CD4-positive, alpha-beta memory T cell (primary cell): ENCODE results near the gene NPC2. TPM values are rescaled to one million over a fixed set of nuclear protein-coding genes. Genes with fewer than 3 reads are reported as not detected.
"Not testable (repeated sequence)": the region's sequence is repeated elsewhere in the genome, so short reads cannot be mapped to it uniquely, and the experiment has no call there.

Experiments used
- CTCF ChIA-PET: fragments of 350-600 bp; sonication (Branson Sonifier 250); formaldehyde crosslinking; loops from one replicate; lab custom pipeline; 2021; ENCODE audit warnings: inconsistent platforms; ENCODE audit not compliant: partially characterized antibody; lab: Charles Lee
- POLR2A ChIA-PET: fragments of 350-600 bp; sonication (Branson Sonifier 250); formaldehyde crosslinking; loops from one replicate; lab custom pipeline; 2021; ENCODE audit not compliant: partially characterized antibody; lab: Charles Lee
- DNase-seq, 5 donors: peaks; one replicate each; pipeline versions ENCODE4 v3.0.0 to v3.0.0-alpha.2; 2020 to 2022; ENCODE audit warnings: mixed read lengths in 1 of 5
- H3K27ac ChIP-seq: one replicate; pipeline ENCODE4 v1.7.0; 2013; ENCODE audit warnings: low read depth, low read length
- H3K27me3 ChIP-seq: 2 replicates; pipeline ENCODE4 v1.7.0; 2013; ENCODE audit warnings: mild to moderate bottlenecking, low read length, moderate library complexity; ENCODE audit not compliant: insufficient read depth
- H3K36me3 ChIP-seq: 2 replicates; pipeline ENCODE4 v1.7.0; 2013; ENCODE audit warnings: mild to moderate bottlenecking, low read length, moderate library complexity; ENCODE audit not compliant: insufficient read depth
- H3K4me1 ChIP-seq: 2 replicates; pipeline ENCODE4 v1.7.0; 2013; ENCODE audit warnings: mild to moderate bottlenecking, low read length, moderate library complexity; ENCODE audit not compliant: insufficient read depth
- H3K4me3 ChIP-seq, 2 donors: one replicate each; pipeline ENCODE4 v1.7.0; 2013; ENCODE audit warnings: low read length in 2 of 2, mild to moderate bottlenecking in 1 of 2
- H3K9me3 ChIP-seq, 2 donors: one replicate each; pipeline ENCODE4 v1.7.0; 2013; ENCODE audit warnings: low read length in 2 of 2, control low read depth in 1 of 2; ENCODE audit not compliant: control insufficient read depth in 1 of 2
- H3K27ac Mint-ChIP-seq, 7 donors: one replicate each; pipeline ENCODE4 v1.8.0; 2020 to 2021; ENCODE audit warnings: mixed read lengths in 7 of 7, mild to moderate bottlenecking in 6 of 7, inconsistent platforms in 3 of 7, moderate library complexity in 3 of 7
- H3K27me3 Mint-ChIP-seq, 2 donors: one replicate each; pipeline ENCODE4 v1.8.0; 2020 to 2021; ENCODE audit warnings: mixed read lengths in 2 of 2
- H3K36me3 Mint-ChIP-seq, 2 donors: one replicate each; pipeline ENCODE4 v1.8.0; 2020 to 2021; ENCODE audit warnings: mixed read lengths in 2 of 2, inconsistent platforms in 1 of 2, mild to moderate bottlenecking in 1 of 2
- H3K4me1 Mint-ChIP-seq, 4 donors: one replicate each; pipeline ENCODE4 v1.8.0; 2020 to 2021; ENCODE audit warnings: mixed read lengths in 4 of 4, mild to moderate bottlenecking in 1 of 4
- H3K4me3 Mint-ChIP-seq, 8 donors: one replicate each; pipeline ENCODE4 v1.8.0; 2020 to 2021; ENCODE audit warnings: mixed read lengths in 8 of 8, mild to moderate bottlenecking in 7 of 8, moderate library complexity in 6 of 8, inconsistent platforms in 3 of 8
- H3K9me3 Mint-ChIP-seq, 8 donors: one replicate each; pipeline ENCODE4 v1.8.0; 2020 to 2021; ENCODE audit warnings: mixed read lengths in 8 of 8, mild to moderate bottlenecking in 5 of 8, inconsistent platforms in 3 of 8, moderate library complexity in 1 of 8
- intact Hi-C: fragments of 100-400 bp; cut with micrococcal nuclease; formaldehyde crosslinking; loops from one replicate; pipeline ENCODE4 v1.15.1; 2023
- polyA plus RNA-seq, 2 donors: library from polyadenylated mRNA; unstranded; fragments of 300-500 nt; fragmentation: Illumina TruSeq; gene quantifications; one replicate each; pipeline ENCODE4 v1.2.3, GENCODE V29; 2021
- total RNA-seq, 2 experiments: library from RNA; stranded (reverse); gene quantifications; one replicate each; pipeline ENCODE4 v1.2.3, GENCODE V29; 2021

NPC2 gene
- total and polyA plus RNA-seq, 4 experiments from 2014 or later = 50.9 to 89.9 (median 68.8) TPM

DNA sequence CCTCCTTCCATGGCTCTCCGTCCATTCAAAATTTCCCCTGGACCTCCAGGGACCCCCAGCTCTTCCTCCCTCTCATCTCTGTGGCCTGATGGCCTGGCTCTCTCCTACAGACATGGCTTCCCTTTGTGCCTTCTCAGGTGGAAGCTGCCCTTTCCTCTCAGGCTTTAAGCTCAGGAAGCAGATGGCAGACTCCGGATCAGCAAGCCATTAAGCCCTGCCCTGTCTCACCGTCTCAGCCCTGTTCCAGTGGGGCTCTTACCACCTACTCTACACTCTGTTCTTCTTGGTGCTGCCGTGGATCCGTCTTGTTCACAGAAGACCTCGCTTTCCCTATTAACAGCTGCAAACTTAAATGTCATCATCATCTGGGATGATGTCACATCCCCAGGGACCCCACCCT, 33.1 kb downstream of the NPC2 start:
- Mint-ChIP-seq H3K4me3 (no peak overlapping the region), H3K9me3 (no peaks in the 10 kb centered on the region), H3K27ac (no peak overlapping the region), H3K27me3 (peaks cover 1 to 12% of the 10 kb centered on the region in 2 donors), H3K4me1 (no peaks in the 10 kb centered on the region), H3K36me3 (no peaks in the 10 kb centered on the region)
- no peak for DNase-seq
- H3K27ac ChIP-seq = no peak overlapping the region
- ChIA-PET CTCF (interaction anchor here (0.8 to 1.2 kb wide), 2 partner anchors 30 to 32 kb away, joined by 3 to 4 read pairs; no protein-coding TSS in a partner anchor), POLR2A (no interaction called here)
- no peaks in the 10 kb centered on the region for H3K9me3 ChIP-seq
- H3K27me3 ChIP-seq = no peaks in the 10 kb centered on the region
- intact Hi-C loops = no loop called here
- H3K36me3 ChIP-seq = no peaks in the 10 kb centered on the region
- H3K4me3 ChIP-seq = no peak overlapping the region
- H3K4me1 ChIP-seq = no peaks in the 10 kb centered on the region

DNA sequence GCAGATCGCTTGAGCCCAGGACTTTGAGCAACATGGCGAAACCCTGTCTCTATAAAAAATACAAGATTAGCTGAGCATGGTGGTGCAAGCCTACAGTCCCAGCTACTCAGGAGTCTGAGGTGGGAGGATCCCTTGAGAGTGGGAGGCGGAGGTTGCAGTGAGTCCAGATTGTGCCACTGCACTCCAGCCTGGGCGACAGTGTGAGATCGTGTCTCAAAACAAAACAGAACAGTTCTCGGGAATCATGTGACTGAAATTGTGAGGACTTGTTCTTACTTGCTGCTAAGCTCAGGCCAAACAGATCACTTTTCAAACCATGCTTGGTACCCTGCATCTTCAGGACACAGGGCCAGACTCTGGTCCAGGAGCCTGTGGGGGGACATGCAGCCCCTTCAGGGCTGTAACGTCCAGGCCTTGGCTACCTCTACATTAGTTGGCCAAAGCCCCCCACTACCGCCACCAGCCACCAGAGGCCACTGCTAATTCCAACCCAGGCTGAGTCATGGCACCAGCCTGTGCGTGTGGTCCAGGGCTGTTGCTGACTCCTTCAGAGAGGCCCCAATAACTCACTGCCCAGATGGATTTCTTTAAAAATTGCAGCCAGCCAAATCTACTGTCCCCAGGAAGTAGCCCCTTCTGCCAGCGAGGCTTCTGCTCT, 33.7 kb downstream of the NPC2 start:
- ChIA-PET CTCF (interaction anchor here (1.2 kb wide), 1 partner anchor 31 kb away, joined by 4 read pairs; no protein-coding TSS in a partner anchor), POLR2A (no interaction called here)
- Mint-ChIP-seq H3K27me3 (peaks cover 1 to 15% of the 10 kb centered on the region in 2 donors), H3K9me3 (peaks cover 0 to 3% (median 0%) of the 10 kb centered on the region in 8 donors), H3K36me3 (no peaks in the 10 kb centered on the region), H3K4me3 (no peak overlapping the region), H3K27ac (no peak overlapping the region), H3K4me1 (no peaks in the 10 kb centered on the region)
- no peak for DNase-seq
- Histone ChIP-seq H3K36me3 (no peaks in the 10 kb centered on the region), H3K4me3 (no peak overlapping the region), H3K9me3 (no peaks in the 10 kb centered on the region), H3K27ac (no peak overlapping the region), H3K27me3 (no peaks in the 10 kb centered on the region), H3K4me1 (no peaks in the 10 kb centered on the region)
- intact Hi-C loops = no loop called here

GRCh38 chr14:74457565-74457895, 35.6 kb downstream of the NPC2 start:
- Mint-ChIP-seq H3K27me3 (peaks cover 1 to 15% of the 10 kb centered on the region in 2 donors), H3K4me1 (no peaks in the 10 kb centered on the region), H3K4me3 (no peak overlapping the region), H3K36me3 (no peaks in the 10 kb centered on the region), H3K9me3 (peaks cover 0 to 6% (median 0%) of the 10 kb centered on the region in 8 donors), H3K27ac (peak overlapping the region in 1 of 7 donors; percentile 78)
- H3K9me3 ChIP-seq = no peaks in the 10 kb centered on the region
- ChIA-PET CTCF (interaction anchor here (0.9 to 1.0 kb wide), 2 partner anchors 9 to 33 kb away, joined by 3 read pairs; no protein-coding TSS in a partner anchor), POLR2A (no interaction called here)
- no peaks in the 10 kb centered on the region for H3K36me3 ChIP-seq
- DNase-seq = no peak
- intact Hi-C loops = no loop called here
- no peak overlapping the region for H3K4me3 ChIP-seq
- H3K27ac ChIP-seq = no peak overlapping the region
- no peaks in the 10 kb centered on the region for H3K4me1 ChIP-seq
- no peaks in the 10 kb centered on the region for H3K27me3 ChIP-seq

- no peak overlapping the region for H3K27ac ChIP-seq
- H3K36me3 Mint-ChIP-seq = no peaks in the 10 kb centered on the region
- no peaks in the 10 kb centered on the region for H3K27me3 ChIP-seq
- H3K9me3 ChIP-seq = no peaks in the 10 kb centered on the region
- H3K4me3 Mint-ChIP-seq = no peak overlapping the region
- ChIA-PET POLR2A (no interaction called here), CTCF (interaction anchor here (1.0 kb wide), 1 partner anchor 33 kb away, joined by 3 read pairs; no protein-coding TSS in a partner anchor)
- H3K27me3 Mint-ChIP-seq = peaks cover 1 to 17% of the 10 kb centered on the region in 2 donors
- peak overlapping the region in 1 of 7 donors; percentile 78 for H3K27ac Mint-ChIP-seq
- H3K4me1 Mint-ChIP-seq = no peaks in the 10 kb centered on the region
- peaks cover 0 to 6% (median 0%) of the 10 kb centered on the region in 8 donors for H3K9me3 Mint-ChIP-seq
- no peak for DNase-seq
- no peaks in the 10 kb centered on the region for H3K36me3 ChIP-seq
- H3K4me1 ChIP-seq = no peaks in the 10 kb centered on the region
- no peak overlapping the region for H3K4me3 ChIP-seq
- intact Hi-C loops = no loop called here
Measured at GRCh38 chr14:74456684-74457564, 36.2 kb downstream of the NPC2 start.

- H3K4me3 Mint-ChIP-seq, H3K27ac Mint-ChIP-seq, H3K9me3 Mint-ChIP-seq, H3K27me3 ChIP-seq, H3K9me3 ChIP-seq, CTCF ChIA-PET, POLR2A ChIA-PET, H3K36me3 ChIP-seq, H3K27ac ChIP-seq, H3K36me3 Mint-ChIP-seq, intact Hi-C loops, H3K4me1 Mint-ChIP-seq, H3K27me3 Mint-ChIP-seq, H3K4me3 ChIP-seq, H3K4me1 ChIP-seq, DNase-seq: not testable (repeated sequence)
Measured at GRCh38 chr14:74454397-74454796, 38.7 kb downstream of the NPC2 start.

DNA sequence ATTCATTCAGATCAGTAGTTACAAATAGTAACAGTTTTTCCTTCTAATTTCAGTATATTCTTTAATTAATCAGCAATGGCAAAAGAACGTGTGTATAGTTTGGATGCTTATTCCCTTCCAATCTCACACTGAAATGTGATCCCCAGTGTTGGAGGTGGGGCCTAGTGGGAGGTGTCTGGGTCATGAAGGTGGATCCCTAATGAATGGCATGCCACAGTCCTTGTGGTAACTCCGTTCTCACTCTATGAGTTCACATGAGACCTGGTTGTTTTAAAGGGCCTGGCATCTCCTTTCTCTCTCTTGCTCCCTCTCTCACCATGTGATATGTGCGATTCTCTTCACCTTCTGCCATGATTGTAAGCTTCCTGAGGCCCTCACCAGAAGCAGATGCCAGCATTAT, 48.2 kb downstream of the NPC2 start:
- H3K4me1 ChIP-seq = no peaks in the 10 kb centered on the region
- Mint-ChIP-seq H3K4me3 (no peak overlapping the region), H3K4me1 (no peaks in the 10 kb centered on the region), H3K27ac (no peak overlapping the region), H3K9me3 (peaks cover 0 to 5% (median 0%) of the 10 kb centered on the region in 8 donors), H3K27me3 (peaks cover 2 to 19% of the 10 kb centered on the region in 2 donors), H3K36me3 (no peaks in the 10 kb centered on the region)
- no peak overlapping the region for H3K27ac ChIP-seq
- DNase-seq = no peak
- H3K27me3 ChIP-seq = no peaks in the 10 kb centered on the region
- no peak overlapping the region for H3K4me3 ChIP-seq
- POLR2A ChIA-PET = no interaction called here
- CTCF ChIA-PET = no interaction called here
- H3K9me3 ChIP-seq = no peaks in the 10 kb centered on the region
- intact Hi-C loops = no loop called here
- no peaks in the 10 kb centered on the region for H3K36me3 ChIP-seq

- Histone ChIP-seq H3K9me3 (no peaks in the 10 kb centered on the region), H3K27me3 (no peaks in the 10 kb centered on the region), H3K4me1 (no peaks in the 10 kb centered on the region), H3K36me3 (no peaks in the 10 kb centered on the region), H3K27ac (no peak overlapping the region), H3K4me3 (no peak overlapping the region)
- intact Hi-C loops = no loop called here
- peaks cover 0 to 2% (median 0%) of the 10 kb centered on the region in 8 donors for H3K9me3 Mint-ChIP-seq
- H3K36me3 Mint-ChIP-seq = no peaks in the 10 kb centered on the region
- H3K27me3 Mint-ChIP-seq = peaks cover 0 to 23% of the 10 kb centered on the region in 2 donors
- DNase-seq = no peak
- POLR2A ChIA-PET = no interaction called here
- H3K27ac Mint-ChIP-seq = no peak overlapping the region
- CTCF ChIA-PET = no interaction called here
- no peaks in the 10 kb centered on the region for H3K4me1 Mint-ChIP-seq
- H3K4me3 Mint-ChIP-seq = no peak overlapping the region
Measured at GRCh38 chr14:74442757-74443156, 50.3 kb downstream of the NPC2 start.
